H9 (cell line): ENCODE data around the gene MKNK2. TPM values are rescaled to one million over a fixed set of nuclear protein-coding genes. Genes with fewer than 3 reads are reported as not detected.

Experiments used
- DNase-seq: peaks from one replicate; pipeline ENCODE4 v3.0.0-alpha.2; 2017
- H2AFZ ChIP-seq: one replicate; pipeline ENCODE4 v1.6.1; 2013; ENCODE audit warnings: mild to moderate bottlenecking, low read length, control low read depth, moderate library complexity
- H2AK5ac ChIP-seq: 2 replicates; pipeline ENCODE4 v1.6.1; 2013; ENCODE audit warnings: low read length, control low read depth, mixed read lengths; ENCODE audit not compliant: insufficient read length
- H2BK120ac ChIP-seq: one replicate; pipeline ENCODE4 v1.6.1; 2013; ENCODE audit warnings: low read depth, mild to moderate bottlenecking, low read length, control low read depth, inconsistent platforms; ENCODE audit not compliant: poor library complexity, severe bottlenecking
- H2BK12ac ChIP-seq: 2 replicates; pipeline ENCODE4 v1.6.1; 2013; ENCODE audit warnings: low read length, control low read depth, mixed read lengths, low read depth; ENCODE audit not compliant: insufficient read length
- H2BK15ac ChIP-seq: 2 replicates; pipeline ENCODE4 v1.6.1; 2013; ENCODE audit warnings: low read depth, low read length, control low read depth
- H2BK20ac ChIP-seq: one replicate; pipeline ENCODE4 v1.6.1; 2013; ENCODE audit warnings: low read depth, mild to moderate bottlenecking, low read length, control low read depth, inconsistent platforms; ENCODE audit not compliant: poor library complexity, severe bottlenecking
- H2BK5ac ChIP-seq: 2 replicates; pipeline ENCODE4 v1.6.1; 2013; ENCODE audit warnings: low read length, control low read depth, mixed read lengths; ENCODE audit not compliant: insufficient read length
- H3K14ac ChIP-seq: 2 replicates; pipeline ENCODE4 v1.6.1; 2013; ENCODE audit warnings: low read length, control low read depth; ENCODE audit not compliant: insufficient read depth
- H3K18ac ChIP-seq: 2 replicates; pipeline ENCODE4 v1.6.1; 2013; ENCODE audit warnings: low read depth, mild to moderate bottlenecking, mixed read lengths, low read length, control low read depth; ENCODE audit not compliant: insufficient read length
- H3K23ac ChIP-seq: 2 replicates; pipeline ENCODE4 v1.6.1; 2013; ENCODE audit warnings: low read length, control low read depth, mixed read lengths, low read depth; ENCODE audit not compliant: insufficient read length
- H3K23me2 ChIP-seq: 2 replicates; pipeline ENCODE4 v1.6.1; 2013; ENCODE audit warnings: low read depth, mild to moderate bottlenecking, mixed read lengths, low read length, control low read depth; ENCODE audit not compliant: insufficient read length, poor library complexity, severe bottlenecking
- H3K27ac ChIP-seq: 2 replicates; pipeline ENCODE4 v1.5.1; 2013; ENCODE audit warnings: low read length, control low read depth, mixed read lengths, low read depth; ENCODE audit not compliant: insufficient read length
- H3K27me3 ChIP-seq: 2 replicates; pipeline ENCODE4 v1.6.1; 2013; ENCODE audit warnings: low read length, control low read depth, inconsistent platforms; ENCODE audit not compliant: insufficient read depth
- H3K4ac ChIP-seq: 2 replicates; pipeline ENCODE4 v1.6.1; 2013; ENCODE audit warnings: low read depth, mild to moderate bottlenecking, control low read depth, inconsistent platforms, low read length, moderate library complexity
- H3K4me1 ChIP-seq: 2 replicates; pipeline ENCODE4 v1.6.1; 2013; ENCODE audit warnings: low read length, control low read depth, inconsistent platforms; ENCODE audit not compliant: insufficient read depth
- H3K4me2 ChIP-seq: 2 replicates; pipeline ENCODE4 v1.6.1; 2013; ENCODE audit warnings: low read length, control low read depth, mixed read lengths; ENCODE audit not compliant: insufficient read length, insufficient read depth
- H3K56ac ChIP-seq: 2 replicates; pipeline ENCODE4 v1.6.1; 2013; ENCODE audit warnings: low read depth, mild to moderate bottlenecking, mixed read lengths, low read length, control low read depth; ENCODE audit not compliant: insufficient read length
- H3K79me1 ChIP-seq: 2 replicates; pipeline ENCODE4 v1.6.1; 2013; ENCODE audit warnings: low read depth, mild to moderate bottlenecking, moderate library complexity, low read length, control low read depth, inconsistent platforms; ENCODE audit not compliant: insufficient read depth, poor library complexity, severe bottlenecking
- H3K79me2 ChIP-seq: 2 replicates; pipeline ENCODE4 v1.6.1; 2013; ENCODE audit warnings: low read length, control low read depth, inconsistent platforms; ENCODE audit not compliant: insufficient read depth
- H3K9ac ChIP-seq: 2 replicates; pipeline ENCODE4 v1.6.1; 2013; ENCODE audit warnings: low read length, control low read depth, mixed read lengths; ENCODE audit not compliant: insufficient read length; ENCODE audit errors: extremely low read depth
- H3K9me3 ChIP-seq: one replicate; pipeline ENCODE4 v1.6.1; 2013; ENCODE audit warnings: low read depth, low read length, inconsistent platforms; ENCODE audit not compliant: control insufficient read depth
- H3T11ph ChIP-seq: one replicate; pipeline ENCODE4 v1.6.1; 2013; ENCODE audit warnings: mild to moderate bottlenecking, low read length, control low read depth, inconsistent platforms
- H4K20me1 ChIP-seq: one replicate; pipeline ENCODE4 v1.6.1; 2013; ENCODE audit not compliant: control insufficient read depth, insufficient read length, insufficient read depth
- H4K5ac ChIP-seq: 2 replicates; pipeline ENCODE4 v1.6.1; 2013; ENCODE audit warnings: low read depth, mild to moderate bottlenecking, mixed read lengths, low read length, control low read depth; ENCODE audit not compliant: insufficient read length
- H4K8ac ChIP-seq: replicated peaks from 2 replicates; pipeline ENCODE4 v1.6.1; 2013; ENCODE audit warnings: low read length, control low read depth, mixed read lengths, low read depth; ENCODE audit not compliant: insufficient read length
- H4K91ac ChIP-seq: 2 replicates; pipeline ENCODE4 v1.6.1; 2013; ENCODE audit warnings: low read depth, mild to moderate bottlenecking, moderate library complexity, mixed read lengths, low read length, control low read depth; ENCODE audit not compliant: insufficient read length
- H3K27ac Mint-ChIP-seq, 3 experiments: 2 replicates in 2 of 3; 3 replicates in 1 of 3; pipeline ENCODE4 v1.8.0; 2020 to 2021; ENCODE audit warnings: mixed read lengths in 3 of 3, mild to moderate bottlenecking in 1 of 3, moderate library complexity in 1 of 3
- H3K27me3 Mint-ChIP-seq: 2 replicates; pipeline ENCODE4 v1.8.0; 2021; ENCODE audit warnings: low read depth, mild to moderate bottlenecking, moderate library complexity, mixed read lengths
- H3K36me3 Mint-ChIP-seq, 3 experiments: 2 replicates in 2 of 3; 3 replicates in 1 of 3; pipeline ENCODE4 v1.8.0; 2020 to 2021; ENCODE audit warnings: low read depth in 3 of 3, mixed read lengths in 3 of 3; ENCODE audit not compliant: insufficient read depth in 1 of 3
- H3K4me1 Mint-ChIP-seq, 2 experiments: 2 replicates each; pipeline ENCODE4 v1.8.0; 2020; ENCODE audit warnings: mixed read lengths in 2 of 2
- H3K4me3 Mint-ChIP-seq, 2 experiments: 2 replicates in 1 of 2; 3 replicates in 1 of 2; pipeline ENCODE4 v1.8.0; 2020 to 2021; ENCODE audit warnings: mild to moderate bottlenecking in 2 of 2, mixed read lengths in 2 of 2, moderate library complexity in 1 of 2
- H3K9me3 Mint-ChIP-seq, 2 experiments: 2 replicates in 1 of 2; 3 replicates in 1 of 2; pipeline ENCODE4 v1.8.0; 2020; ENCODE audit warnings: mild to moderate bottlenecking in 2 of 2, mixed read lengths in 2 of 2, moderate library complexity in 1 of 2
- CTCF ChIP-seq: fragments of 200-600 bp; sonication (generic); conservative IDR thresholded peaks from 3 replicates; pipeline ENCODE4 v1.8.0; 2021; ENCODE audit warnings: antibody characterized with exemption, mild to moderate bottlenecking
- WGBS: extraction: QIAGEN DNeasy Blood & Tissue Kit; methylation state at CpG from one replicate; pipeline ENCODE4 v1.1.7; 2013; ENCODE audit warnings: missing lambda C conversion rate, low lambda C conversion rate, mixed read lengths; ENCODE audit not compliant: insufficient read length; ENCODE audit errors: extremely low coverage; 5-methylcytosine and 5-hydroxymethylcytosine counted together
- total RNA-seq: library from RNA; stranded (reverse); gene quantifications from 2 replicates; pipeline ENCODE4 v1.2.1, GENCODE V29; 2021

MKNK2 gene
- total RNA-seq, 1 experiment from 2014 or later = 153 TPM

DNA sequence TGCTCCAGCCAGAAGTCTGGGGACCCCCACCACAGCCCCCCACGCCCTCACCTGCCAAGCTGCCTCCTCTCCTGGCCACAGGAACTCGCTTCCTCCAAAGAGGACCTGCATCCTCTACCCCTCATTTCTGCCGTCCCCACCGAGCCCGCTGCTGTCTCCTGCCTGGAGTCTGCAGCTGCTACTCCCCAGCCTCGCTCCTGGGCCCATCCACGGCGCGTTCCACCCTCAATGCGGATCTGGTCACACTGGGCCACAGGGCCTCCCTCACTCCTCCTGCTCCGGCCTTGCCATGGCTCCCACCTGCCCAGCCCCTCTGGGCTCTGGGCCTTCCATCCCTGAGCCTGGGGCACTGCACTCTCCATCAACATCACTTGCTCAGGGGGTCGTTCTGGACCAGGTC lies 39.9 kb downstream of the MKNK2 start:
- no peak overlapping the region for H3K4me3 Mint-ChIP-seq
- Histone ChIP-seq H3K14ac (no peak overlapping the region), H3K9me3 (no peaks in the 10 kb centered on the region), H3K4me2 (no peak overlapping the region), H3K23ac (no peak overlapping the region), H4K8ac (no peak overlapping the region), H3K9ac (no peak overlapping the region), H4K91ac (no peak overlapping the region), H2AFZ (no peak overlapping the region), H3K27me3 (no peaks in the 10 kb centered on the region), H2BK15ac (no peak overlapping the region), H4K20me1 (no peaks in the 10 kb centered on the region), H3K79me2 (no peaks in the 10 kb centered on the region; the same call in 1 of the 2 replicates), H3K4ac (no peak overlapping the region), H2BK120ac (no peak overlapping the region), H2BK12ac (no peak overlapping the region), H3K27ac (no peak overlapping the region), H2AK5ac (no peak overlapping the region), H3K4me1 (no peaks in the 10 kb centered on the region), H3K23me2 (peaks cover 4% of the 10 kb centered on the region), H3K56ac (no peak overlapping the region), H3K79me1 (no peaks in the 10 kb centered on the region), H3T11ph (no peak overlapping the region), H3K18ac (no peak overlapping the region), H2BK5ac (no peak overlapping the region), H2BK20ac (no peak overlapping the region), H4K5ac (no peak overlapping the region)
- WGBS = no CpG with 5 or more reads among the region's 12 CpGs
- peaks cover 5 to 13% of the 10 kb centered on the region in 2 experiments; a peak in 3 of 4 replicates for H3K4me1 Mint-ChIP-seq
- no peak for DNase-seq
- TF ChIP-seq CTCF = no peak
- peaks cover 22 to 33% (median 32%) of the 10 kb centered on the region in 3 experiments; a peak in 6 of 7 replicates for H3K36me3 Mint-ChIP-seq
- H3K27me3 Mint-ChIP-seq = no peaks in the 10 kb centered on the region
- H3K27ac Mint-ChIP-seq = peak overlapping the region in 1 of 3 experiments; percentile 40; a peak in 1 of 7 replicates
- no peaks in the 10 kb centered on the region; a peak in 2 of 5 replicates for H3K9me3 Mint-ChIP-seq
